Gastrocnemius medialis (tissue), 4 donors: ENCODE data around the gene FREM2. TPM values are rescaled to one million over a fixed set of nuclear protein-coding genes. Genes with fewer than 3 reads are reported as not detected.

Experiments used
- ATAC-seq, 2 donors: fragments of 150-250 bp; one replicate each; pipeline ENCODE4 v1.9.1; 2016
- DNase-seq, 2 donors: peaks; one replicate each; pipeline ENCODE4 v3.0.0-alpha.2; 2019
- H3K27ac ChIP-seq, 4 donors: fragments of 200-600 bp; sonication (generic); 1 replicate in 1 of 4; 2 replicates in 3 of 4; pipeline ENCODE4 v1.5.1; 2016 to 2018; ENCODE audit warnings: mild to moderate bottlenecking in 2 of 4, moderate library complexity in 1 of 4
- H3K27me3 ChIP-seq, 3 donors: fragments of 200-600 bp; sonication (generic) in 2 of 3; 1 replicate in 1 of 3; 2 replicates in 2 of 3; pipeline versions ENCODE4 v1.5.1 to v1.6.0; 2016 to 2019; ENCODE audit warnings: mild to moderate bottlenecking in 1 of 3, moderate library complexity in 1 of 3
- H3K36me3 ChIP-seq, 2 donors: fragments of 200-600 bp; sonication (generic) in 1 of 2; one replicate each; pipeline ENCODE4 v1.5.1; 2017 to 2018
- H3K4me1 ChIP-seq, 2 donors: fragments of 200-600 bp; sonication (generic) in 1 of 2; one replicate each; pipeline ENCODE4 v1.5.1; 2016 to 2017; ENCODE audit warnings: mild to moderate bottlenecking in 2 of 2
- H3K4me3 ChIP-seq, 4 donors: fragments of 200-600 bp; sonication (generic) in 3 of 4; 1 replicate in 1 of 4; 2 replicates in 3 of 4; pipeline ENCODE4 v1.5.1; 2016 to 2019; ENCODE audit warnings: mild to moderate bottlenecking in 2 of 4
- H3K9me3 ChIP-seq, 3 donors: fragments of 200-600 bp; sonication (generic) in 2 of 3; 1 replicate in 1 of 3; 2 replicates in 2 of 3; pipeline ENCODE4 v1.5.1; 2016 to 2019
- POLR2A ChIP-seq, 2 donors: fragments of 450-650 bp; IDR thresholded peaks; one replicate each; pipeline ENCODE4 v1.6.1; 2017; ENCODE audit warnings: antibody characterized with exemption in 2 of 2, mild to moderate bottlenecking in 2 of 2, moderate library complexity in 2 of 2
- in situ Hi-C, 4 donors: fragments of 200-750 bp; cut with MboI; loops; one replicate each; pipeline versions ENCODE4 v1.15.0 to v1.8.0; 2017; ENCODE audit warnings: low sequenced_read_pairs in 4 of 4
- intact Hi-C: fragments of 100-400 bp; cut with DNase I; formaldehyde crosslinking; loops from one replicate; pipeline ENCODE4 v1.15.1; 2023; ENCODE audit warnings: low total_unique reads
- total RNA-seq, 4 donors: library from RNA; depleted of rRNA; stranded (reverse); fragments of >200 nt; gene quantifications; one replicate each; pipeline versions ENCODE4 v1.1.0 to v1.2.3, GENCODE V29; 2016
- TF ChIP-seq, protein P1 (sequence below), 5 experiments: fragments of 450-650 bp in 3 of 5; fragments of 200-600 bp in 2 of 5; sonication (generic) in 2 of 5; IDR thresholded peaks in 4 of 5; conservative IDR thresholded peaks in 1 of 5; 1 replicate in 4 of 5; 2 replicates in 1 of 5; pipeline ENCODE4 v1.5.1; 2016 to 2019; ENCODE audit warnings: antibody characterized with exemption in 5 of 5, mild to moderate bottlenecking in 3 of 5, moderate library complexity in 3 of 5

Gene FREM2
- total RNA-seq, 4 donors from 2014 or later: 1.3 to 6.4 (median 2.4) TPM

DNA sequence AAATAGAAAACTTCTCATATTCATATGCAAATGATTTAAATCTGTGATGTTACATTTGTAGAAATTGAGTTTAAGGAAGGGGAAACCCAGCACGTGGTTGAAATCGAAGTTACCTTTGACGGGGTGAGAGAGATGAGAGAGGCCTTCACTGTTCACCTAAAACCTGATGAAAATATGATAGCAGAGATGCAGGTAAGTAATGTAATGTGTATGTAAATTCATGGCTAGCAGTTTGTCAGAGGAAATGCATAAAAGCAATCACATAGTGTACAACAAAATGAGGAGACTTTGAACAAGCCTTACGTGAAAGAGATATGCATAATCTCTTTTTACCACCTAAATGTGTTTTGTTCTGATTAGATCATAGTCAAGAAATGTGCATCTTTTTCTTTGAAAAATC is 169.2 kb downstream of the FREM2 start:
- Histone ChIP-seq H3K36me3 (peaks cover 0 to 11% of the 10 kb centered on the region in 2 donors), H3K9me3 (no peaks in the 10 kb centered on the region), H3K4me3 (no peak overlapping the region), H3K27ac (no peak overlapping the region), H3K27me3 (no peaks in the 10 kb centered on the region), H3K4me1 (peaks cover 0 to 6% of the 10 kb centered on the region in 2 donors)
- intact Hi-C loops (no loop called here), in situ Hi-C loops (loop anchor here in 1 of 4 donors (25.0 kb wide), 1 partner anchor 169 kb away; the partner anchor contains the start of gene FREM2)
- DNase-seq (no peak), ATAC-seq (no peak)
- TF ChIP-seq, protein P1, sequence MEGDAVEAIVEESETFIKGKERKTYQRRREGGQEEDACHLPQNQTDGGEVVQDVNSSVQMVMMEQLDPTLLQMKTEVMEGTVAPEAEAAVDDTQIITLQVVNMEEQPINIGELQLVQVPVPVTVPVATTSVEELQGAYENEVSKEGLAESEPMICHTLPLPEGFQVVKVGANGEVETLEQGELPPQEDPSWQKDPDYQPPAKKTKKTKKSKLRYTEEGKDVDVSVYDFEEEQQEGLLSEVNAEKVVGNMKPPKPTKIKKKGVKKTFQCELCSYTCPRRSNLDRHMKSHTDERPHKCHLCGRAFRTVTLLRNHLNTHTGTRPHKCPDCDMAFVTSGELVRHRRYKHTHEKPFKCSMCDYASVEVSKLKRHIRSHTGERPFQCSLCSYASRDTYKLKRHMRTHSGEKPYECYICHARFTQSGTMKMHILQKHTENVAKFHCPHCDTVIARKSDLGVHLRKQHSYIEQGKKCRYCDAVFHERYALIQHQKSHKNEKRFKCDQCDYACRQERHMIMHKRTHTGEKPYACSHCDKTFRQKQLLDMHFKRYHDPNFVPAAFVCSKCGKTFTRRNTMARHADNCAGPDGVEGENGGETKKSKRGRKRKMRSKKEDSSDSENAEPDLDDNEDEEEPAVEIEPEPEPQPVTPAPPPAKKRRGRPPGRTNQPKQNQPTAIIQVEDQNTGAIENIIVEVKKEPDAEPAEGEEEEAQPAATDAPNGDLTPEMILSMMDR (IDR thresholded peaks at IDR 0.05 in 4 of 5, conservative IDR thresholded peaks at IDR 0.05 in 1 of 5): no peak
- no peak for TF ChIP-seq POLR2A (IDR thresholded peaks at IDR 0.05)

DNA sequence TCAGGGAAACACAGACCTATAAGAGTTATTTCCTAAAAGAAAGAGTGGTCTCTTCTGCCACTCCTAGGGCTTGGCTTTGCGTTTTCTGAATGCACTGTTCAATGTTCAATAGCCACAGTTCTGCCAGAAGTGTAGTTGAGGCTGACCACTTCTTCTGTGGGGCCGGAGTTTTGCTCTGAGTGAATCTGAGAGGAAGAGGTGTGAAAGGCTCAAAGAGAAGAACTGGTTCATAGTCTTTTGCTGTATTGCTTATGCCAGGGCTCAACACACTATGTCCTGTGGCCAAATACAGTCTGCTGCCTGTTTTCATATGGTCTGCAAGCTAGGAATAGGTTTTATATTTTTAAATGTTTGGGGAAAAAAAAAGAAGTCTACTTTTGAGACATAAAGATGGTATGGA is 175.6 kb downstream of the FREM2 start:
- in situ Hi-C loops (loop anchor here in 1 of 4 donors (25.0 kb wide), 1 partner anchor 175 kb away; the partner anchor contains the start of gene FREM2), intact Hi-C loops (no loop called here)
- H3K4me1 ChIP-seq: peaks cover 0 to under 1% of the 10 kb centered on the region in 2 donors
- H3K36me3 ChIP-seq: peaks cover 0 to 7% of the 10 kb centered on the region in 2 donors
- ATAC-seq (no peak), DNase-seq (no peak)
- no peak overlapping the region for H3K27ac ChIP-seq
- no peaks in the 10 kb centered on the region for H3K9me3 ChIP-seq
- no peaks in the 10 kb centered on the region for H3K27me3 ChIP-seq
- no peak for TF ChIP-seq POLR2A (IDR thresholded peaks at IDR 0.05)
- TF ChIP-seq, protein P1 (IDR thresholded peaks at IDR 0.05 in 4 of 5, conservative IDR thresholded peaks at IDR 0.05 in 1 of 5): no peak
- no peak overlapping the region for H3K4me3 ChIP-seq

DNA sequence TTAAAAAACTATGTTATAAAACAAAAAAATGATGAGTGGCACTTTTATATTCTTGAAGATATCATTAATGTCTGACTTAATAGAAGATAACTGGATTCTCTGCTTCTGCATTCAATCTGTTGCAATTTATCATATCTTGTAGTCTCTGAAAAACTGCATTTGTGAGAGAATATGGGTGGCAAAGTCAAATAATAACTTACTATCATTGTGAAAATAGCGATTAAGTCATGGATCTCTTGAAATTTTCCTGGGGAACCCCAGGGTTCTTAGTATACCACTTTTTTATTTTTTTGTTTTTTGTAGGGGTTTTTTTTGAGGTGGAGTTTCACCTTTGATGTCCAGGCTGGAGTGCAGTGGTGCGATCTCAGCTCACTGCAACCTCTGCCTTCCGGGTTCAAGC is 176.7 kb downstream of the FREM2 start:
- no peaks in the 10 kb centered on the region for H3K27me3 ChIP-seq
- no peak for ATAC-seq
- no peaks in the 10 kb centered on the region for H3K4me1 ChIP-seq
- no peak overlapping the region for H3K27ac ChIP-seq
- DNase-seq: no peak
- TF ChIP-seq POLR2A (IDR thresholded peaks at IDR 0.05): no peak
- TF ChIP-seq, protein P1 (IDR thresholded peaks at IDR 0.05 in 4 of 5, conservative IDR thresholded peaks at IDR 0.05 in 1 of 5): no peak
- no peak overlapping the region for H3K4me3 ChIP-seq
- no peaks in the 10 kb centered on the region for H3K9me3 ChIP-seq
- peaks cover 0 to 7% of the 10 kb centered on the region in 2 donors for H3K36me3 ChIP-seq
- in situ Hi-C loops (loop anchor here in 1 of 4 donors (25.0 kb wide), 1 partner anchor 176 kb away; the partner anchor contains the start of gene FREM2), intact Hi-C loops (no loop called here)

- Histone ChIP-seq H3K4me3 (no peak overlapping the region), H3K36me3 (peaks cover 0 to 4% of the 10 kb centered on the region in 2 donors), H3K27me3 (no peaks in the 10 kb centered on the region), H3K4me1 (peaks cover 9 to 11% of the 10 kb centered on the region in 2 donors), H3K27ac (no peak overlapping the region), H3K9me3 (no peaks in the 10 kb centered on the region)
- intact Hi-C loops (loop anchor here (2.0 kb wide), 1 partner anchor 48 kb away; no protein-coding TSS in a partner anchor), in situ Hi-C loops (loop anchor here in 1 of 4 donors (25.0 kb wide), 1 partner anchor 179 kb away; the partner anchor contains the start of gene FREM2)
- TF ChIP-seq, protein P1 (IDR thresholded peaks at IDR 0.05 in 4 of 5, conservative IDR thresholded peaks at IDR 0.05 in 1 of 5): no peak
- no peak for TF ChIP-seq POLR2A (IDR thresholded peaks at IDR 0.05)
- ATAC-seq (no peak), DNase-seq (no peak)
Measured at GRCh38 chr13:38866649-38867048, 179.8 kb downstream of the FREM2 start.
